Peyer's patch (tissue), 4 donors: ENCODE data around the gene LINS1. TPM values are rescaled to one million over a fixed set of nuclear protein-coding genes. Genes with fewer than 3 reads are reported as not detected.

Experiments
- DNase-seq, 3 donors: peaks; one replicate each; pipeline ENCODE4 v3.0.0-alpha.2; 2017 to 2019
- H3K27ac ChIP-seq, 4 donors: fragments of 200-600 bp; sonication (generic); one replicate each; pipeline ENCODE4 v1.5.1; 2016 to 2019
- H3K27me3 ChIP-seq, 2 donors: fragments of 200-600 bp; sonication (generic); one replicate each; pipeline ENCODE4 v1.5.1; 2019
- H3K36me3 ChIP-seq, 3 donors: fragments of 200-600 bp; sonication (generic); one replicate each; pipeline ENCODE4 v1.5.1; 2016 to 2019
- H3K4me1 ChIP-seq, 4 donors: fragments of 200-600 bp; sonication (generic); one replicate each; pipeline ENCODE4 v1.5.1; 2016 to 2019
- H3K4me3 ChIP-seq, 4 donors: fragments of 200-600 bp; sonication (generic); 1 replicate in 3 of 4; 2 replicates in 1 of 4; pipeline ENCODE4 v1.5.1; 2016 to 2019; ENCODE audit warnings: mild to moderate bottlenecking in 1 of 4
- H3K9me3 ChIP-seq, 4 donors: fragments of 200-600 bp; sonication (generic); one replicate each; pipeline ENCODE4 v1.5.1; 2016 to 2019; ENCODE audit warnings: mild to moderate bottlenecking in 1 of 4
- CTCF ChIP-seq, 6 experiments: fragments of 450-650 bp in 4 of 6; fragments of 200-600 bp in 2 of 6; sonication (generic) in 1 of 6; IDR thresholded peaks; one replicate each; pipeline ENCODE4 v1.5.1; 2017 to 2019; ENCODE audit warnings: antibody characterized with exemption in 6 of 6, mild to moderate bottlenecking in 3 of 6, moderate library complexity in 1 of 6
- POLR2A ChIP-seq, 2 donors: fragments of 450-650 bp; IDR thresholded peaks; one replicate each; pipeline ENCODE4 v1.5.1; 2017; ENCODE audit warnings: antibody characterized with exemption in 2 of 2, mild to moderate bottlenecking in 2 of 2, moderate library complexity in 2 of 2
- total RNA-seq, 4 donors: library from RNA; depleted of rRNA; stranded (reverse); fragments of >200 nt; gene quantifications; one replicate each; pipeline ENCODE4 v1.1.0, GENCODE V29; 2016

LINS1 gene
- total RNA-seq, 4 donors from 2014 or later: 12.2 to 32.2 (median 21.5) TPM

DNA sequence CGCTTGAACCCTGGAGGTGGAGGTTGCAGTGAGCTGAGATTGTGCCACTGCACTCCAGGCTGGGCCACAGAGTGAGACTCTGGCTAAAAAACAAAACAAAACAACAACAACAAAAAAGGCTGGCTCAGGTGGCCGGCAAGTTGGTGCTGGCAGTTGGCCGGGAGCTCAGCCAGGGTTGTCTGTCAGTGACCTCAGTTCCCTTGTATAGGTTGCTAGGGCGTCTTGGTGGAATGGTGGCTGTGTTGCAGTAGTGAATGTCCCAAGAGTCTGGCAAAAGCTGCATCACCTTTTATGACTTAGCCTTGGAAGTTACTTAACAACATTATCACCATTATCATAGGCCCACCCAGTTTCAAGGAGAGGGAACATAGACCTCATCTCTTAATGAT, 41.0 kb upstream of the LINS1 start:
- no peaks in the 10 kb centered on the region for H3K36me3 ChIP-seq
- peaks cover 0 to 6% (median 0%) of the 10 kb centered on the region in 4 donors for H3K4me1 ChIP-seq
- H3K9me3 ChIP-seq: no peaks in the 10 kb centered on the region
- H3K27ac ChIP-seq: no peak overlapping the region
- H3K4me3 ChIP-seq: no peak overlapping the region
- DNase-seq: no peak
- TF ChIP-seq CTCF (IDR thresholded peaks at IDR 0.05) (no peak), POLR2A (IDR thresholded peaks at IDR 0.05) (no peak)
- H3K27me3 ChIP-seq: no peaks in the 10 kb centered on the region

- H3K27ac ChIP-seq: no peak overlapping the region
- H3K4me3 ChIP-seq: no peak overlapping the region
- H3K36me3 ChIP-seq: no peaks in the 10 kb centered on the region
- no peaks in the 10 kb centered on the region for H3K9me3 ChIP-seq
- no peaks in the 10 kb centered on the region for H3K27me3 ChIP-seq
- no peak for DNase-seq
- peaks cover 0 to 7% (median 0%) of the 10 kb centered on the region in 4 donors for H3K4me1 ChIP-seq
- no peak for TF ChIP-seq POLR2A (IDR thresholded peaks at IDR 0.05)
- no peak for TF ChIP-seq CTCF (IDR thresholded peaks at IDR 0.05)
These were observed 40.4 kb upstream of the LINS1 start for GRCh38 chr15:100642213-100642949.

GRCh38 chr15:100638177-100638730, 36.3 kb upstream of the LINS1 start:
- TF ChIP-seq CTCF (IDR thresholded peaks at IDR 0.05): no peak
- TF ChIP-seq POLR2A (IDR thresholded peaks at IDR 0.05): no peak
- H3K27ac ChIP-seq: no peak overlapping the region
- H3K27me3 ChIP-seq: no peaks in the 10 kb centered on the region
- H3K4me1 ChIP-seq: peaks cover 0 to 13% (median 0%) of the 10 kb centered on the region in 4 donors
- no peak for DNase-seq
- no peaks in the 10 kb centered on the region for H3K36me3 ChIP-seq
- no peaks in the 10 kb centered on the region for H3K9me3 ChIP-seq
- no peak overlapping the region for H3K4me3 ChIP-seq

DNA sequence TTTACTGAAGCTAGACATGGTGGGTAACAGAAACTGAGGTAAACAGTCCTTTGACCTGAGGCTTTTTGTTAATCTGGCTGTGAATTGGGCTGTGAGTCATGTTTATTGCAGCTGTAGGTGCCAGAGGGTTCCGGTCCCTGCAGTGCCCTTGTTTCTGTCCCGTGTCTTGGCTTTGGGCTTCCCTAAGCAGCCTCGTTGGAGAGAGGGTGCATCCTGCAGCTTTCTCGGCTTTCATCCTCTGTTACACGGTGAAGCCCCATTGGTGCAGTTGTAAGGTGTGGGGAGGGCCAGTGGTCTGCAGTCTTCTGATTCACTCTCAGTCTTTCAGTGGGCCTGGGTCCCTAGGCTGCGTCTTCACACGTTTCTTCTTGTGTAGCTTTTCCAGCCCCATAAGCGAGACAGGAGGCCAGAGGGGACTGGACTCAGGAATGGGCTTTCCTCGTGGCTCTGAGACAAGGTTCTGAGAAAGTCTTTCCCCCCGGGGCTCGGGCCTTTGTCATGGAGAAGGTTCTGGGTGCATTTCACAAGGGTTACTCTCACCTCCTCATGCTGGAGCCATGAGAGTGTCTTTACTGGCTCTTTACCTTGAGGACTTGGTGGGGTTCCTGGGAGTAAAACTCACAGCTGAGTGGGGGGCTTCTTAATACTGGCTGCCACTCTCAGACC, 33.6 kb upstream of the LINS1 start:
- DNase-seq: no peak
- Histone ChIP-seq H3K4me3 (no peak overlapping the region), H3K4me1 (peaks cover 0 to 13% (median 0%) of the 10 kb centered on the region in 4 donors), H3K27ac (no peak overlapping the region), H3K27me3 (no peaks in the 10 kb centered on the region), H3K9me3 (no peaks in the 10 kb centered on the region), H3K36me3 (peaks cover 0 to 12% (median 0%) of the 10 kb centered on the region in 3 donors)
- TF ChIP-seq CTCF (IDR thresholded peaks at IDR 0.05) (no peak), POLR2A (IDR thresholded peaks at IDR 0.05) (no peak)

- peaks cover 0 to 13% (median 0%) of the 10 kb centered on the region in 4 donors for H3K4me1 ChIP-seq
- H3K27ac ChIP-seq: no peak overlapping the region
- H3K4me3 ChIP-seq: no peak overlapping the region
- TF ChIP-seq POLR2A (IDR thresholded peaks at IDR 0.05) (no peak), CTCF (IDR thresholded peaks at IDR 0.05) (no peak)
- H3K27me3 ChIP-seq: no peaks in the 10 kb centered on the region
- no peaks in the 10 kb centered on the region for H3K9me3 ChIP-seq
- H3K36me3 ChIP-seq: peaks cover 0 to 22% (median 0%) of the 10 kb centered on the region in 3 donors
- no peak for DNase-seq
These were observed 31.7 kb upstream of the LINS1 start for GRCh38 chr15:100633763-100634075.
